ENCODE results near the gene VMP1. TPM values are rescaled to one million over a fixed set of nuclear protein-coding genes. Genes with fewer than 3 reads are reported as not detected.
"Not testable (repeated sequence)": the region's sequence is repeated elsewhere in the genome, so short reads cannot be mapped to it uniquely, and the experiment has no call there.

The VMP1 gene
- total RNA-seq, 1 donor from 2014 or later, result 479 TPM

GRCh38 chr17:59758998-59759651 is 51.7 kb downstream of the VMP1 start:
- DNase-seq (ENCODE audit: low spot score); H3K27me3 Mint-ChIP-seq (ENCODE audit: low read depth); H3K4me3 Mint-ChIP-seq (ENCODE audit: low read depth); intact Hi-C loops (cut with micrococcal nuclease): not testable (repeated sequence)
- peaks cover 63% of the 10 kb centered on the region for H3K36me3 Mint-ChIP-seq (ENCODE audit: low read depth)
- peaks cover 15% of the 10 kb centered on the region for H3K9me3 Mint-ChIP-seq
- H3K27ac Mint-ChIP-seq, result peak overlapping the region; percentile 79
- H3K4me1 Mint-ChIP-seq (ENCODE audit: low read depth), result peaks cover 61% of the 10 kb centered on the region

GRCh38 chr17:59760160-59760559 is 52.7 kb downstream of the VMP1 start:
- intact Hi-C loops (cut with micrococcal nuclease), result no loop called here
- H3K36me3 Mint-ChIP-seq (ENCODE audit: low read depth), result peaks cover 71% of the 10 kb centered on the region
- peak overlapping the region; percentile 38 for H3K27ac Mint-ChIP-seq
- no peak for DNase-seq (ENCODE audit: low spot score)
- H3K4me3 Mint-ChIP-seq (ENCODE audit: low read depth), result no peak overlapping the region
- H3K27me3 Mint-ChIP-seq (ENCODE audit: low read depth), result no peaks in the 10 kb centered on the region
- peaks cover 15% of the 10 kb centered on the region for H3K9me3 Mint-ChIP-seq
- peaks cover 61% of the 10 kb centered on the region for H3K4me1 Mint-ChIP-seq (ENCODE audit: low read depth)

DNA sequence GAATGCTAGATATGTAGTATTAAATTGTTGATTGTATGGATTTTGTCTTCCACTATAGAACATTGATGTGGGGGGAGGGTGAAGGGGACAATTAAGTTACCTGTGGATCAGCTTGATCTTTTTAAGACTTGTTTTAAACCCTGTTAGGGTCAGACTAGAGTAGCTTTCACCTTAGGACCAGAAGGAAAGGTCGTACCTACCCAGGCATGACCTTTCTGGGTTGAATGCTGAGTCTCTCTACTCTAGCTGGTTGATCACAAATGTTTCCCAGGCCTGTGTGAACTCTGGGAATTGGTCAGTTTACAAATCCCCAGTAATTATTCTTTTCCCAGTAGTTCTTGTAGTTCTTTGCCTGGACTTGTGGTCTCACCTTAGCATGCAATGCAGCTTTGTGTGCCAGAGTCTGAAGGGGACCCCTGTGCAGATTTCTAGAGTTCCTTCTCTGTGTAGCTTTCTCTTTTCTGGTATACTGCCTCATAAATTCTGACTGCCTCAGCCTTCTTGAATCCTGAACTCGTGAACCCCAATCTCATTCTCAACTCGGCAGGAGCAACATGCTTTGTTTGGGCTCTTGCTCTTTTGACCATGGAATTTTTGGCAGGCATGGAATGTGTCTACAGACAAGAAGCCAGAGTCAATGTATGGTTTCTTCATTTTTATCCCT is 54.1 kb downstream of the VMP1 start:
- Mint-ChIP-seq H3K27me3 (ENCODE audit: low read depth) (no peaks in the 10 kb centered on the region), H3K27ac (peak overlapping the region; percentile 96), H3K4me3 (ENCODE audit: low read depth) (peak overlapping the region; percentile 56), H3K36me3 (ENCODE audit: low read depth) (peaks cover 69% of the 10 kb centered on the region), H3K9me3 (peaks cover 15% of the 10 kb centered on the region), H3K4me1 (ENCODE audit: low read depth) (peaks cover 56% of the 10 kb centered on the region)
- intact Hi-C loops (cut with micrococcal nuclease), result loop anchor here (1.0 to 2.0 kb wide), 5 partner anchors 7 to 75 kb away; no protein-coding TSS in a partner anchor
- no peak for DNase-seq (ENCODE audit: low spot score)

DNA sequence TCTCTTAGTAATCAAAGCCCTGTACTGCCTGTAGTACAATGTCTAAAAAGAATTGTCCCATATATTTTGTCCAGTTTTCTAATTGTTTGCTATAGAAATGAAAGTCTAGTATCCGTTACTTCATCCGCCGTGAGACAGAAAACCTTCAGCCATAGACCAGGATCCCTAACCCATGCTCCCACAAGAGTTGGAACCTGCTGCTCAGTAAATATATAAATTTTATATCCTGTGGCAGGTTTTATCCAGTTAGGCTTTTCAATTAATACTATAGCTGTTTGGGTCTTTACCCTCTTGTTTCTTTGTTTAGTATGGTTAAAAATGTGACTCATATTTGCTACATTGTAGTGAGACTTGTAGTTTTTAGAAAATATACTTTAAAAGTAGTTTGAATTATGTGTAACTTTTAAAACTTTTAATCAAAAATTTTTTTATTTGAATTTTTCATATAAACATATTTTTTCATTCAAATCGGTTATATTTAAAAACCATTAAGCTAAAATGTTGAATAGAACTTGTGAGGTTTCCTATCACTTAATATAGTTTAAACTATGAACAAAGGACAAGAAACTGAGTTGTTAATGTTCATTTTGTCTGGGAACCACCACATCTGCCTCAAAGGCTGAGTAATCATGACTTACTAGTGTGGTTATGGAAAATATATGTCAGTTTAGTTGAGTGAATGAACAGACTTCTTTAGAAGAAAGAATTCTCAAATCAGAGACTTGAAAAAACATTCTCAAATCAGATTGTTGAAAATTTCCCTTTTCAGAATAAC is 54.8 kb downstream of the VMP1 start:
- no peak for DNase-seq (ENCODE audit: low spot score)
- no peaks in the 10 kb centered on the region for H3K27me3 Mint-ChIP-seq (ENCODE audit: low read depth)
- H3K27ac Mint-ChIP-seq, result peak overlapping the region; percentile 96
- peaks cover 71% of the 10 kb centered on the region for H3K36me3 Mint-ChIP-seq (ENCODE audit: low read depth)
- intact Hi-C loops (cut with micrococcal nuclease), result loop anchor here (1.0 to 2.0 kb wide), 5 partner anchors 8 to 75 kb away; no protein-coding TSS in a partner anchor
- H3K9me3 Mint-ChIP-seq, result peaks cover 15% of the 10 kb centered on the region
- H3K4me3 Mint-ChIP-seq (ENCODE audit: low read depth), result peak overlapping the region; percentile 59
- H3K4me1 Mint-ChIP-seq (ENCODE audit: low read depth), result peaks cover 49% of the 10 kb centered on the region

- Mint-ChIP-seq H3K4me3 (ENCODE audit: low read depth) (peak overlapping the region; percentile 59), H3K4me1 (ENCODE audit: low read depth) (peaks cover 45% of the 10 kb centered on the region), H3K36me3 (ENCODE audit: low read depth) (peaks cover 66% of the 10 kb centered on the region), H3K27ac (peak overlapping the region; percentile 95), H3K9me3 (peaks cover 15% of the 10 kb centered on the region), H3K27me3 (ENCODE audit: low read depth) (no peaks in the 10 kb centered on the region)
- DNase-seq (ENCODE audit: low spot score), result no peak
- intact Hi-C loops (cut with micrococcal nuclease), result loop anchor here (1.0 to 2.0 kb wide), 5 partner anchors 9 to 74 kb away; no protein-coding TSS in a partner anchor
Measured at GRCh38 chr17:59762824-59763374, 55.4 kb downstream of the VMP1 start.

DNA sequence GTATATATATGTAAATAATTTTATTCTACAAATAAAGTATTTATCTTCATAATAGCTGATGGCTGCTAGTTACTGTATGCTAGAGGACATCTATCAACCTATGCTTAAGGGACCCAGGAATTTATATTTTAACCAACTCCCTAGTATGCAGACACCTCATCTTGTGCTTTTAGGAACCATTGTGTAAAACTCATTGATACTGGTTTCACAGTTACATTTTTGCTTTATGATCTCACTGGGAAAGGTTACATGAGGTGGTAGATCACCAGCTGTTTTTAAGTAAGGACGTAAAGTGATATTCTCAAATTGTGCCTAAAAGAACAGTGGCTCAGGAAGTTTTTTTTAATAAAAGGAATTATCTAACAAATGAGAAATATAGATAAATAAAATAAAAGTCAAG is 56.4 kb downstream of the VMP1 start:
- H3K27me3 Mint-ChIP-seq (ENCODE audit: low read depth), result no peaks in the 10 kb centered on the region
- peaks cover 65% of the 10 kb centered on the region for H3K36me3 Mint-ChIP-seq (ENCODE audit: low read depth)
- DNase-seq (ENCODE audit: low spot score), result no peak
- peak overlapping the region; percentile 38 for H3K4me3 Mint-ChIP-seq (ENCODE audit: low read depth)
- H3K27ac Mint-ChIP-seq, result peak overlapping the region; percentile 87
- intact Hi-C loops (cut with micrococcal nuclease), result loop anchor here (2.0 kb wide), 1 partner anchor 73 kb away; no protein-coding TSS in a partner anchor
- peaks cover 15% of the 10 kb centered on the region for H3K9me3 Mint-ChIP-seq
- H3K4me1 Mint-ChIP-seq (ENCODE audit: low read depth), result peaks cover 41% of the 10 kb centered on the region

- H3K4me1 Mint-ChIP-seq (ENCODE audit: low read depth), result peaks cover 42% of the 10 kb centered on the region
- intact Hi-C loops (cut with micrococcal nuclease), result no loop called here
- peaks cover 14% of the 10 kb centered on the region for H3K9me3 Mint-ChIP-seq
- no peak for DNase-seq (ENCODE audit: low spot score)
- H3K36me3 Mint-ChIP-seq (ENCODE audit: low read depth), result peaks cover 63% of the 10 kb centered on the region
- H3K4me3 Mint-ChIP-seq (ENCODE audit: low read depth), result peak overlapping the region; percentile 56
- H3K27me3 Mint-ChIP-seq (ENCODE audit: low read depth), result no peaks in the 10 kb centered on the region
- H3K27ac Mint-ChIP-seq, result peak overlapping the region; percentile 87
Measured at GRCh38 chr17:59764292-59764741, 56.9 kb downstream of the VMP1 start.

GRCh38 chr17:59765038-59765437 is 57.6 kb downstream of the VMP1 start:
- intact Hi-C loops (cut with micrococcal nuclease), result no loop called here
- peaks cover 43% of the 10 kb centered on the region for H3K4me1 Mint-ChIP-seq (ENCODE audit: low read depth)
- H3K27ac Mint-ChIP-seq, result peak overlapping the region; percentile 63
- no peak for DNase-seq (ENCODE audit: low spot score)
- H3K36me3 Mint-ChIP-seq (ENCODE audit: low read depth), result peaks cover 61% of the 10 kb centered on the region
- H3K4me3 Mint-ChIP-seq (ENCODE audit: low read depth), result peak overlapping the region; percentile 51
- H3K9me3 Mint-ChIP-seq, result peaks cover 7% of the 10 kb centered on the region
- H3K27me3 Mint-ChIP-seq (ENCODE audit: low read depth), result no peaks in the 10 kb centered on the region

- intact Hi-C loops (cut with micrococcal nuclease), result no loop called here
- H3K27ac Mint-ChIP-seq, result no peak overlapping the region
- peaks cover 41% of the 10 kb centered on the region for H3K4me1 Mint-ChIP-seq (ENCODE audit: low read depth)
- H3K9me3 Mint-ChIP-seq, result no peaks in the 10 kb centered on the region
- no peaks in the 10 kb centered on the region for H3K27me3 Mint-ChIP-seq (ENCODE audit: low read depth)
- no peak for DNase-seq (ENCODE audit: low spot score)
- no peak overlapping the region for H3K4me3 Mint-ChIP-seq (ENCODE audit: low read depth)
- H3K36me3 Mint-ChIP-seq (ENCODE audit: low read depth), result peaks cover 57% of the 10 kb centered on the region
Measured at GRCh38 chr17:59766491-59766890, 59.0 kb downstream of the VMP1 start.

DNA sequence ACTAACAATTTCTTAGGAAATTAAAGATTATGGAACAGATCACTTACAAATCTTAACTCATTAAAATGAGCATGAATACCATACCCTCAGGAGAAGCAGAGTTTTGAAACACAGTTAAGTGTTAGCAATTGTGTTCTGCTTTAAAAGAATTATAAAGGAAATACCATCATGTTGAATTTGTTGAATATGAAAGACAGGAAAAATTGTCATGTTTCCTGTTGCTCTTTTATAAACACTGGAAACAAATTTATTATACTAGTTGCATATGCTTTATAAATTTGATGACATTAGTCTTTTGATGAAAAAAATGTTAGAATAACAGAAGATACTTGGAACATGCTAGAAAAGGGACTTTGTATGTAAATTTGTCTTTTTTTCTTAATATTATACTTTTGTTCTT is 59.7 kb downstream of the VMP1 start:
- DNase-seq (ENCODE audit: low spot score), result no peak
- no peaks in the 10 kb centered on the region for H3K9me3 Mint-ChIP-seq
- intact Hi-C loops (cut with micrococcal nuclease), result no loop called here
- peaks cover 56% of the 10 kb centered on the region for H3K36me3 Mint-ChIP-seq (ENCODE audit: low read depth)
- H3K27me3 Mint-ChIP-seq (ENCODE audit: low read depth), result no peaks in the 10 kb centered on the region
- H3K27ac Mint-ChIP-seq, result no peak overlapping the region
- H3K4me3 Mint-ChIP-seq (ENCODE audit: low read depth), result no peak overlapping the region
- H3K4me1 Mint-ChIP-seq (ENCODE audit: low read depth), result peaks cover 35% of the 10 kb centered on the region

DNA sequence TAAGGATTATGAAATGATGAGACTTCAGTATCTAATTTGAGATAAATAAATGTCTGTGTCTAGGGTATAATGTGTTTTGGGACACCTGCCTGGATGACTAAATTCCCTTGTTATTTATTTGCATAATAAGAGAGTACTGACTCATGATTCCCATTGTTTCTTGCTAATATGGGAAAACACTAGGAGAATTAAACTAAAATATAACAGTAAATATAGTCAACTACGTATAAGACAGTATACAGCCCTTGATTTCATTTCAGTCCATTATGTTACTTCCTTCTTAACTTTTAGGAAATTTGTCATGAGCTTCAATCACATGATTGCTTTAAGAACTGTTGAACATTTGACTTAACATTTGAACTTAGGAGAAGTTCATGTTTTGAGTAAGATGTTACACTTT is 62.4 kb downstream of the VMP1 start:
- Mint-ChIP-seq H3K4me1 (ENCODE audit: low read depth) (peaks cover 22% of the 10 kb centered on the region), H3K4me3 (ENCODE audit: low read depth) (no peak overlapping the region), H3K36me3 (ENCODE audit: low read depth) (peaks cover 64% of the 10 kb centered on the region), H3K27ac (peak overlapping the region; percentile 55), H3K27me3 (ENCODE audit: low read depth) (no peaks in the 10 kb centered on the region), H3K9me3 (no peaks in the 10 kb centered on the region)
- intact Hi-C loops (cut with micrococcal nuclease), result no loop called here
- DNase-seq (ENCODE audit: low spot score), result no peak

DNA sequence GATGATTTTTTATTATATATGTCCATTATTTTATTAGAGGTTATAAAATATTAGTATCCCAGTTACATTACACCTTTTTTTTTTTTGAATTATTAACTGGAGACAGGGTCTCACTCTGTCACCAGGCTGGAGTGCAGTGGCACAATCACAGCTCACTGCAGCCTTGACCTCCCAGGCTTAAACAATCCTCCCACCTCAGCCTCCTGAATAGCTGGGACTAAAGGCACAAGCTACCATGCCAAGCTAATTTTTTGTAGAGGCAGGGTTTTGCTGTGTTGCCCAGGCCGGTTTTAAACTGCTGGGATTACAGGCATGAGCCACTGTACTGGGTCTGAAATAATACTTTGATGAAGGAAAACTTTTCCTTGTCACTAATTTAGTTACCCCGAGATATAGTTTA is 63.6 kb downstream of the VMP1 start:
- H3K4me1 Mint-ChIP-seq (ENCODE audit: low read depth), result peaks cover 15% of the 10 kb centered on the region
- DNase-seq (ENCODE audit: low spot score), result no peak
- no peak overlapping the region for H3K27ac Mint-ChIP-seq
- H3K36me3 Mint-ChIP-seq (ENCODE audit: low read depth), result peaks cover 62% of the 10 kb centered on the region
- intact Hi-C loops (cut with micrococcal nuclease), result loop anchor here (1.0 kb wide), 1 partner anchor 8 kb away; no protein-coding TSS in a partner anchor
- H3K9me3 Mint-ChIP-seq, result peaks cover 4% of the 10 kb centered on the region
- H3K4me3 Mint-ChIP-seq (ENCODE audit: low read depth), result no peak overlapping the region
- no peaks in the 10 kb centered on the region for H3K27me3 Mint-ChIP-seq (ENCODE audit: low read depth)
